DND-41 (cell line): Measurements from ENCODE around the gene ANO2.

Source experiments
- ATAC-seq: fragments of 200-7000 bp; cut with Tn5 transposase; 3 replicates; pipeline ENCODE4 v1.9.1; 2021; ENCODE audit warnings: low read depth; ENCODE audit not compliant: insufficient read depth
- DNase-seq: peaks from one replicate; pipeline ENCODE4 v3.0.0-alpha.2; 2020
- H2AFZ ChIP-seq: 2 replicates; pipeline ENCODE4 v1.6.0; 2012; ENCODE audit warnings: low read depth, low read length
- H3K27ac ChIP-seq: 2 replicates; pipeline ENCODE4 v1.5.1; 2012; ENCODE audit warnings: low read length, inconsistent platforms
- H3K27me3 ChIP-seq: fragments of 200-600 bp; sonication (generic); 2 replicates; pipeline ENCODE4 v1.6.0; 2012; ENCODE audit warnings: low read length, mild to moderate bottlenecking, inconsistent platforms; ENCODE audit not compliant: insufficient read depth, poor library complexity
- H3K36me3 ChIP-seq: 2 replicates; pipeline ENCODE4 v1.5.1; 2012; ENCODE audit warnings: low read length, inconsistent platforms; ENCODE audit not compliant: insufficient read depth
- H3K4me1 ChIP-seq: 2 replicates; pipeline ENCODE4 v1.5.1; 2012; ENCODE audit warnings: mild to moderate bottlenecking, low read length; ENCODE audit not compliant: insufficient read depth
- H3K4me2 ChIP-seq: 2 replicates; pipeline ENCODE4 v1.6.0; 2012; ENCODE audit warnings: mild to moderate bottlenecking, moderate library complexity, low read length, inconsistent platforms; ENCODE audit not compliant: insufficient read depth
- H3K4me3 ChIP-seq, 2 experiments: fragments of 200-600 bp in 1 of 2; shearing (Covaris generic) in 1 of 2; 2 replicates each; pipeline ENCODE4 v1.5.1; 2012 to 2016; ENCODE audit warnings: inconsistent platforms in 2 of 2, low read length in 2 of 2, mild to moderate bottlenecking in 2 of 2, low read depth in 1 of 2, moderate library complexity in 1 of 2
- H3K79me2 ChIP-seq: 2 replicates; pipeline ENCODE4 v1.6.0; 2012; ENCODE audit warnings: low read length, inconsistent platforms; ENCODE audit not compliant: insufficient read depth
- H3K9ac ChIP-seq: 2 replicates; pipeline ENCODE4 v1.6.0; 2012; ENCODE audit warnings: low read depth, mild to moderate bottlenecking, inconsistent platforms, low read length, moderate library complexity
- H3K9me3 ChIP-seq: 2 replicates; pipeline ENCODE4 v1.5.1; 2012; ENCODE audit warnings: low read length, moderate library complexity, mild to moderate bottlenecking, inconsistent platforms; ENCODE audit not compliant: insufficient read depth, severe bottlenecking
- H4K20me1 ChIP-seq: 2 replicates; pipeline ENCODE4 v1.6.0; 2012; ENCODE audit warnings: low read length; ENCODE audit not compliant: insufficient read depth
- CTCF ChIP-seq: IDR thresholded peaks from 2 replicates; pipeline ENCODE4 v1.5.1; 2012; ENCODE audit warnings: borderline replicate concordance, low read length, moderate library complexity, mild to moderate bottlenecking; ENCODE audit not compliant: poor library complexity, severe bottlenecking; ENCODE audit errors: extremely low read depth
- EZH2 ChIP-seq: IDR thresholded peaks from 3 replicates; pipeline ENCODE4 v1.6.1; 2012; ENCODE audit warnings: borderline replicate concordance, low read depth, mild to moderate bottlenecking, moderate library complexity, low read length, inconsistent platforms; ENCODE audit not compliant: severe bottlenecking

ANO2 gene

DNA sequence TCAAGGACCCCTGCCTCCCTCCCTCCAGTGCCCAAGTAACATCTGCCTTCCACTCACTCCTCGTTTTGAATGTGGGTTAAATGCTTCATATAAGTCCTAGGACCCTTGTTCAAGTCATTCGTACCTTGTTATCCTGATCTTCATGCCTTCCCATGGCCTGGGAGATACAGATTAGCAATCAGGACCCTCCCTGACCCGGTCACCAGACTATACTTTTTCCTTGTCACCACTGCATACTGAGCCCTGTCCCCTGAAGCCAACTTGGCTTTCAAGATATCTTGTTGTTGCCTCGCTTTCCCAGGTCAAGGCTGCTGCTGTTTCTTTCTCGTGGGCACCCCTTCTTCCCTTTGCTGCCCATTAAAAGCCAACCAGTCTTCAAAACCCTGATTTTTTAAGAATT is 208.5 kb downstream of the ANO2 start:
- H3K9ac ChIP-seq, result no peak overlapping the region
- ATAC-seq (no peak), DNase-seq (no peak)
- no peak for TF ChIP-seq EZH2
- TF ChIP-seq CTCF, result no peak
- H3K4me3 ChIP-seq, result no peak overlapping the region
- no peak overlapping the region for H2AFZ ChIP-seq
- H3K4me1 ChIP-seq, result no peaks in the 10 kb centered on the region
- no peaks in the 10 kb centered on the region for H4K20me1 ChIP-seq
- H3K79me2 ChIP-seq, result no peaks in the 10 kb centered on the region
- H3K27me3 ChIP-seq, result peaks cover 3% of the 10 kb centered on the region
- no peak overlapping the region for H3K27ac ChIP-seq
- H3K4me2 ChIP-seq, result no peak overlapping the region
- H3K9me3 ChIP-seq, result no peaks in the 10 kb centered on the region
- no peaks in the 10 kb centered on the region for H3K36me3 ChIP-seq

- H3K4me2 ChIP-seq, result no peak overlapping the region
- H3K27me3 ChIP-seq, result peaks cover 3% of the 10 kb centered on the region
- no peaks in the 10 kb centered on the region for H3K9me3 ChIP-seq
- no peaks in the 10 kb centered on the region for H4K20me1 ChIP-seq
- H3K9ac ChIP-seq, result no peak overlapping the region
- no peaks in the 10 kb centered on the region for H3K79me2 ChIP-seq
- no peak for ATAC-seq
- H3K36me3 ChIP-seq, result no peaks in the 10 kb centered on the region
- H3K27ac ChIP-seq, result no peak overlapping the region
- H3K4me1 ChIP-seq, result no peaks in the 10 kb centered on the region
- H3K4me3 ChIP-seq, result no peak overlapping the region
- TF ChIP-seq EZH2, result no peak
- no peak for TF ChIP-seq CTCF
- DNase-seq, result no peak
- H2AFZ ChIP-seq, result no peak overlapping the region
These were observed 209.0 kb downstream of the ANO2 start for GRCh38 chr12:5736016-5736415.

DNA sequence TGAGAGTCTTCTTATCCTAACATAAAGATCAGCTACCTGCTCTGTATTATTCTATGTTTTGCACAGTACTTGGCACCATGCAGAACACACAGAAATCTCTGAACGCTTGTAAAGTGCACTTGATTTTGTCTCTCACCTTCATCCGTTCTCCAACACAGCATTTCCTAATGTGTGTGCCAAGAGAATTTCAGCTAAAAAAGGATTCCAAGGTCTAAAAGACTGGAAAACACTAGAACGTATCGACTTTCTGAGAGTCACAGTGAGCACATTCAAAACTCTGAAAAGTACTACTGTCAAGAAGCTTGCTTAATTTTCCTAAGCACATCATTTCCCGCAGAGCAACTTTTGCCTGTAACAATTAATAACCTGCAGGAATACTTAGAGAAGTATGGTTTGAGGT is 211.1 kb downstream of the ANO2 start:
- Histone ChIP-seq H3K9me3 (no peaks in the 10 kb centered on the region), H3K9ac (no peak overlapping the region), H2AFZ (no peak overlapping the region), H4K20me1 (no peaks in the 10 kb centered on the region), H3K4me2 (no peak overlapping the region), H3K4me3 (no peak overlapping the region), H3K4me1 (no peaks in the 10 kb centered on the region), H3K36me3 (no peaks in the 10 kb centered on the region), H3K27me3 (peaks cover 3% of the 10 kb centered on the region), H3K79me2 (no peaks in the 10 kb centered on the region), H3K27ac (no peak overlapping the region)
- DNase-seq (no peak), ATAC-seq (no peak)
- TF ChIP-seq CTCF (no peak), EZH2 (no peak)

DNA sequence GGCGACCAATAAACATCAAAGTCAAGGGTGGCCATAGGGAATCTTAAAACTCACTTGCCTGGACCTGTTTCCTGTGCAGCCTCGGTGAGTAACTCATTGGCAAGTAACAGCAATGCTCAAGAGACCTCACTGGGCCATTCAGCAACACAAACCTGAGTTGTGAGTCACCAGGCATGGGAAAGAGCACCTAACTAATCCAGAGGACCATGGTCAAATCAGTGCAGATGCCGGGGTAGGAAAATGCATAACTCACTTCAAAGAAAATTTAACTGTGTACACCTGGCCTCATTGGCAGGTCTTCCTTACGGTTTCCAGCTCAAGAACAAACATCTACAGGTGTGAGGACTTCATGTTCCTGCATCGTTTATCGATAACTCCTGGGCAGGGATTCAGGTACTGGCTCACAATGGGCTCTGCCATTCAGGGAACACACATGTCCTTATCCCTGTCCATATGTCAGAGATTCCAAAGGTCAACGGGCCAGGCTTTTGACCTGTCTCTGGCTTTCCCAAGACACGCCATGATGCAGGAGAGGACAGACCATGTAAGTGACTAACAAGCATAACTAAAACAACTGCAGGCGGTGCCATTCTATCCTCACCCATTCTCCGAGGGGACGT is 211.8 kb downstream of the ANO2 start:
- ATAC-seq, result no peak

More for the DNA sequence above, 211.8 kb downstream of the ANO2 start:
- no peak overlapping the region for H3K4me3 ChIP-seq
- no peaks in the 10 kb centered on the region for H4K20me1 ChIP-seq
- no peak overlapping the region for H2AFZ ChIP-seq
- H3K27me3 ChIP-seq, result peaks cover 3% of the 10 kb centered on the region
- H3K9ac ChIP-seq, result no peak overlapping the region
- no peak overlapping the region for H3K4me2 ChIP-seq
- DNase-seq, result no peak
- no peaks in the 10 kb centered on the region for H3K36me3 ChIP-seq
- no peak overlapping the region for H3K27ac ChIP-seq
- TF ChIP-seq CTCF, result no peak
- TF ChIP-seq EZH2, result no peak
- H3K4me1 ChIP-seq, result no peaks in the 10 kb centered on the region
- H3K79me2 ChIP-seq, result no peaks in the 10 kb centered on the region
- H3K9me3 ChIP-seq, result no peaks in the 10 kb centered on the region
